DMS79 (cell line): Measurements from ENCODE around the gene CDKL5.
A peak's percentile ranks its signal among the peaks of the same experiment; 100 is the strongest.
"Not testable (repeated sequence)": the region's sequence is repeated elsewhere in the genome, so short reads cannot be mapped to it uniquely, and the experiment has no call there.

Experiments
- DNase-seq: peaks from one replicate; lab custom pipeline; 2025; lab: John Stamatoyannopoulos, UW

CDKL5 gene

GRCh38 chrX:18575744-18576143 is 150.3 kb downstream of the CDKL5 start:
- no peak for DNase-seq

DNA sequence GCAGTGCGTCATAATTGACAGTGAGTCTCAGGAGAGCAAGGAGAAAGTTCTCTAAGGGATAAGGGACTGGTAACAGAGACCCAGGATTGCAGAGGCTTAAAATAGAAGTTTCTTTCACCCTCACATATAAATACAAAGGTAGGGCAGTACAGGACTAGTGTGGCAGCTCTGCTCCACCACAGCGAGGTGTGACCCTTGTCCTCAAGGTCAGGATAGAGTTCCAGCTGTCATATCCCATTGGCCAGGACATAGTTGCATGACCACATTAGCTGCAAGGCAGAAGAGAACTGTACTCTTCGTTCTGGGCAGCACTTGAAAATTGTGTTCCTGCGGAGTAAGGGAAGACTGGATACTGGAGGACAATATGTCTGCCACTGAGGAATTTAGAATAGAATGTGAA is 152.0 kb downstream of the CDKL5 start:
- DNase-seq, result no peak

- no peak for DNase-seq
These were observed 153.1 kb downstream of the CDKL5 start for GRCh38 chrX:18578546-18578945.

DNA sequence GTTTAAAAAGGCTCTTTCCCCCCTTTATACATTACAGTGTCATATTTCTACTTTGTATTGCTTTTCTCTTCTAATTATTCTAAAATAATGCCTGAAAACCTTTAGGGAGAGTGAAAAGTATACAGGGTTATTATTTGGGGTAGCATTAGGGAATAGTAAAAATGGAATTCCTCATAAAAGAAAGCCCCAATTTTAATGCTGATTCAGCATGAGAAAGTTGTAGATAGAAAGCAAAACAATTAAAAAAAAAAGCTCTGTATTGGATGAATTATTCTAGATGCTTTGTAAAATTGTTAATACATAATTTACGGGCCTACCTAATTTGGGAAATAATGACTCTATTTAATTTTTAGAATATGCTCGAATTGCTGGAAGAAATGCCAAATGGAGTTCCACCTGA is 154.1 kb downstream of the CDKL5 start:
- no peak for DNase-seq

- no peak for DNase-seq
These were observed 157.6 kb downstream of the CDKL5 start for GRCh38 chrX:18582910-18583493.

- DNase-seq, result not testable (repeated sequence)
These were observed 163.9 kb downstream of the CDKL5 start for GRCh38 chrX:18589292-18589691.

- no peak for DNase-seq
These were observed 166.4 kb downstream of the CDKL5 start for GRCh38 chrX:18591834-18592233.

DNA sequence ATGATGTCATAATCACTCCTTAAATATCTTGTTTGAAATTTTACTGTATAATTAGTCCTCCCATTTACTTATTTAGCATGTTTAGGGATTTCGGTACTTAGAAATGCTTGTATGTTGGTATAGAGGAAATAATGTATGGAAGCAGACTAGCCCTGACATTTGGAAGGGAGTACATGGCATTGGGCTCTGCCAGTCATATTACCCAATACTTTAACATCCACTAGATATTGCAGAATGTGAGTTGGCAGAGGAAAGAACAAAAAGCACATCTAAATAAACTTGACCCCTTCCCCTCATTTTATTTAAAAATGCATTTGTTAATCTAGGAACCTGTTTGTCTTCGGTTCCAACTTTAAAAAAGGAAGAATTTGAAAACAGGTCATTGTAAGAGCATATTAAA is 168.7 kb downstream of the CDKL5 start:
- no peak for DNase-seq

GRCh38 chrX:18596096-18596495 is 170.7 kb downstream of the CDKL5 start:
- no peak for DNase-seq

- DNase-seq, result no peak
These were observed 173.0 kb downstream of the CDKL5 start for GRCh38 chrX:18598413-18598812.

DNA sequence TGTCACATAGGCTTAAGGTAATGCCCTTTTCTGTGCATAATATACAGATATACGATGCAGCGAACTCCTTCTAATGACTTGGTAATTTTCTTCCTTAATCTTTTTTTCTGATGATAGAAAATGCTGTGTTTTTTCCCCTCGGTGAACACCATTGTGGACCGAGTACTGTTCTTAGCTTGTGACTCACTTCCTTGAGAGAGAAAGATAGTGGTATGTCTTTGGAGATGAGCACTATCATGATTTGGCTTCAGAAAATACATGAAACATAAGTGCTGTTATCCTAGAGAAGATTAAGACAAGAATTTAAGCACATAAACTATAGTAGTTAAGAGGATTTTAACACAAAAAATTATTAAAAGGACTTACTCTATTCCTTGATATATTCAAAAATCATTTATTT is 182.6 kb downstream of the CDKL5 start:
- no peak for DNase-seq

- DNase-seq, result no peak
These were observed 188.7 kb downstream of the CDKL5 start for GRCh38 chrX:18613930-18614639.

DNA sequence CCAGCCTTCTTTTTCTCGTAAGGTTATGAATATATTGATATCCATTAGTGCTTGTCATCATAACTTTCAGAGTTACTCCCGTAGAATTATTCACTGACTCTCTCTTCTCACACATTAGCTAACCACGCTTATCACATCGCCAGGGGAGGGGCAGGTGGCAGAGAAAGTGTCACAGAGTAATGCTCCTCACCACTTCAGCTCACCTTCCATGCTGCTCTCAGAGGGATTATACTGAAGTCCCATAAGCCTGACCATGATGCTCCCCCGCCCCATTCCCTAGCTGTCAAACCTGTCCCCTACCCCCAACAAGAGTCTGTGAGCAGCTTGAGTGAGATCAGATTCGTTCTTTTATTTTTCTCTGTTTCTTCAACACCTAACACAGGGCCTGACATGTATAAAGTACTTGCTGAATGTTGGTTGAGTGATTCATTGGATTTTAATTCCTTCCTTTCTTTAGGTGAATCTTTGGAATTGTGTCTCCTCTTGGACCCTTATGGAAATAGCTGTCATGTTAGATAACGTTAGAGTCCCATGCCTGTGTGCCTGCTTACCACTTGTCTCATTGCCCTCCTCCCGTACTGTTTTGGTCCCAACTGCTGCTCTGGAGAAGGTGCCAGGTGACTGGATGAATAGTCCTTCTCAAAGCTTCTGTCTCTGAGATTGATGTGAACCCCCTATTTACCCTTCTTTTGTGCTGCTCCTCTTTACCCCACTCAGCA is 191.4 kb downstream of the CDKL5 start:
- DNase-seq, result no peak

GRCh38 chrX:18617407-18617750 is 192.0 kb downstream of the CDKL5 start:
- DNase-seq, result no peak

DNA sequence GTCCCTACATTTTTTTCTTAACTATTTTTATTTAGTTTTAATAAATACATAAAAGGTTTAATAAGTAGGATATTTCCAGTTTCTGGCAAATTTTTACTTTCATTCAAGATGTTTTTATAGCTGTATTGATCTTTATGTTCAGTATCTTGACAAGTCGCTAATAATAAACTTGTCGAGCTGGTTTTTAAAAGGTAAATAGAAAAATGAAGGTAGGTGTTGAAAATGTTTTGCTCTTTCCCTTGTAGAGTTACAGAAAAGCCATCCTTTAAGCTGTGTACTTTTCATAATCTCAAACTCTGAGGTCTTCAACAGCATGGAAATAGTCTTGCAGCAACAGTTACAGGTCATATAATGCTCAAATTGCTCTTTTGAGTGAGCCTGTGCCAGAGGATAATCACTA is 193.9 kb downstream of the CDKL5 start:
- DNase-seq, result no peak

DNA sequence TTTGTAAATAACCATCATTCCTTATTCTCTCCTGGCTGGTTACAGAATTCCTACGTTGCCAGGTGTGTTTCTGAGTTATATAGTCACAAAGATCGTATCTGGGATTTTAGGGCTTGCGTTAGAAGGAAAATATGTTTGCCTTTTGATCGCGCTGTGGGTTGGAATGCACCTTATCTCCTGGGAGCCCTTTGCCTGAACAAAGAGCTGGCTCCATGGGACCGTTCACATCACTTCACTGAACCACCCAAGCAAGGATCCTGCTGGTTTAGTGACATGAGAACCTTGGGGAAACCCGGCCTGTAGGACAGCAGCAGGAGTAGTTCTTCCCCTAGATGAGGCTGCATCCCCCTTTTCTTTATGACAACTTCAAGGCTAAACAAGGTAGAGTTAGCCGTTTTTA is 194.9 kb downstream of the CDKL5 start:
- DNase-seq, result no peak

- DNase-seq, result no peak
These were observed 199.2 kb downstream of the CDKL5 start for GRCh38 chrX:18624599-18624998.

DNA sequence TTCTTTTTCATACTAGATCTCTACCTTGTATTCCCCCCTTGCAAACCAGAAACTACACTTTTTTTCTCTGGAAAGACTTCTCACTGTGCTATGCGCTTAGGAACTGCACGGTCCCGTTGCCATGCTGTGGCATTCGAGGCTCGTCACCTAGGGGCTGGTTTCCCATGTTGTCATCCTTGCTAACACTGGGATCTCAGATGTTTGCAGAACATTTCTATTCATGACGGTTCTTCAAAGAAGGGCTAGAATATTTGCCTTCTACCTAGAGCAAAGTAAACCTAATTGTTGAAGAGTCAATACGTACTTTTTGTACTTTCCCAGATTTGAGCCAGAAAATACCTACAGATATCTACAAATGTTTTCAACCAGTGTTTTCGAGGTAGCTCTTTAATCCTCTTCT is 205.5 kb downstream of the CDKL5 start:
- DNase-seq, result no peak

DNA sequence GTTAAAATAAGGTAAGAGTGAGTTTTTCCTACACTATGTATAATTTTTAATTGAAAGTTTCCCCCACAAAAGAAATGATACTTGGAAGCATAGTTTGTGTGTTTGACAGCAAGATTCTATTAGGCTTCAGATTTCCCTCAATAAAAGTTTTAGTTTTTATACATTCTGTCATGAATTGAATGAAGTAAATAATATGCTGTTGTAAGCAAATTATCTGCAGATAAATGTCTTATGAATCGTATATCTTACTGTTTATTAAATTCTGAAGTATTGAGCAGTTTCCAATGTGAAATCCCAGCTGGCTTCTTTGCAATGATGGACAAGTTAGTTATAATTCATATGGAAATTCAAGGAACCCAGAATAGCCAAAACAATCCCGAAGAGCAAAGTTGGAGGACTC is 213.0 kb downstream of the CDKL5 start:
- no peak for DNase-seq

- DNase-seq, result no peak
These were observed 213.9 kb downstream of the CDKL5 start for GRCh38 chrX:18639280-18639679.

- no peak for DNase-seq
These were observed 215.3 kb downstream of the CDKL5 start for GRCh38 chrX:18640686-18641085.

DNA sequence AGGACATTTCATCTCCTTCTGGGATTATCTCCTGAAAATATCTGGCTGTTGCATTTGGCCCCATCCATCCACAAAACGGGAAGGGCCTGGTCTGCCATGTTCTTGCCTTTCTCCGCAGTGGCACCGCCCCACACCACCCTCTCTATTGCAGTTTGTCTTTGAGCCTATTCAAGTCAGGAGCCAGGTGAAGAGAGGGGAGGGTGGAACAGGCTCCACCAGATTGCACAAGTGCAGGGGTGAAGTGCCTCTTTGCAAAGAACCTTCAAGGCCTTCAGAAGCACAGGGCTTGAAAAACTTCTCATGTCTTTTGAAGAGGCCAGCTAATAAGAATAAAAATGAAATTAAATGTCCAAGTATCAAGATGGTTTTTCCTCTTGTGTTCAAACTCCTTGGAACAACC is 217.8 kb downstream of the CDKL5 start:
- DNase-seq, result peak; percentile 50

- no peak for DNase-seq
These were observed 218.4 kb downstream of the CDKL5 start for GRCh38 chrX:18643853-18644252.

DNA sequence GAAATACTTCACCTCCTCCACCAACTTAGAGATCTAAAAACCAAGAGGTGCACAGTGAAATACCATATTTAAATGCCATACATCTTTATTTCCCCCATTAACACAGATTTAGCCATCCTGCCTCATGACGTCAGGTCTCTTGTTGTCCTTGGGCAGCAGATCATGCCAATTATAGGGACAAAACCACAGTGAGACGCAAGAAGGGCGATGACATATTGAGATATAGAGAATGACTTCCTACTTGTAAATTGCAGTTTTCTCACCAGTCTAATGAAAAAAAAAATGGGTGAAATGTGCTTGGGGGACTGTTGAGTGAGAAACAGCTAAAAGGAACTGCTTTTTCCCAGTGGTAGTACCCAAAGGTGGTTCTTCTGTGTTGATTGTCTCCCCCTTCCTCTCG is 222.2 kb downstream of the CDKL5 start:
- DNase-seq, result no peak
